Vagina (tissue), 2 donors: ENCODE results near the gene VCAM1.
A peak's percentile ranks its signal among the peaks of the same experiment; 100 is the strongest.

Experiments used
- POLR2A ChIP-seq, 2 donors: fragments of 450-650 bp; IDR thresholded peaks; one replicate each; pipeline ENCODE4 v1.6.1; 2017; ENCODE audit warnings: antibody characterized with exemption in 2 of 2, mild to moderate bottlenecking in 2 of 2, moderate library complexity in 2 of 2
- POLR2AphosphoS5 ChIP-seq, 2 donors: sonication (generic); formaldehyde crosslinking; IDR thresholded peaks; one replicate each; pipeline ENCODE4 v1.9.0; 2017; ENCODE audit warnings: antibody characterized with exemption in 2 of 2, mild to moderate bottlenecking in 2 of 2, low read depth in 1 of 2; ENCODE audit not compliant: insufficient read depth in 1 of 2
- TF ChIP-seq, protein P1 (sequence below), 3 experiments: fragments of 450-650 bp in 2 of 3; fragments of 200-600 bp in 1 of 3; sonication (generic) in 1 of 3; IDR thresholded peaks; one replicate each; pipeline ENCODE4 v1.5.1; 2017 to 2019; ENCODE audit warnings: antibody characterized with exemption in 3 of 3, mild to moderate bottlenecking in 2 of 3, moderate library complexity in 2 of 3

DNA sequence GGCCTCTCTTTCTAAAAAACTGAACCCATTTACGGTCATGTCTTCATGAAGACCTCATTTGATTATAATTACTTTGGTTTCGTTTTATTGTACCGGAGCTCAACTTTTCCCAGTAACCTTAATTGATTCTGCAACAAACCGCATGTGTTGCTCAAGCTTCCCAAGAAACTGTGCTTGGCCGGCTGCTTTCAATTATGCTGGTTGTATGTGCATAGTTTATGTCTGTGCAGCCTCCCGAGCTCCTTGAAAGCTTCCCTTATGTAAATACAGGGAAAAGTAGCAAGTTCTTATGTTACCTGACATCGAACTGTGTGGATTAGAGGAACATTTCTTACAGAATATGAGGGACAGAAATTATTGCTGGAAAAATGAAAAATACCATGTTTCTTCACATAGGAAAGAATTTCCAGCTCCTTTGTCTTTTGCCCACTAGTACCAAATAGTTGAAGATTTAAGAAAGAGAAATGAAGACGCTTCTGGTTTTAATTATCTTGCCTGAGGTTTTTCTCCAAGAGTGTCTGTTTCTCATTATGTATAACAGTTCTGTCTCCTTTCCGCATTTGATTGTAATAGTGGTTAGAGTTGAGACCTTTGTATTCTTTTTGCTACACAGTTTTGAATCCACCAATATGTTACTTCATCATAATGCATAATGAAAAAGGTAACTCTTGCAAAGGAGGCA is 2.1 kb downstream of the VCAM1 start:
- TF ChIP-seq, protein P1, sequence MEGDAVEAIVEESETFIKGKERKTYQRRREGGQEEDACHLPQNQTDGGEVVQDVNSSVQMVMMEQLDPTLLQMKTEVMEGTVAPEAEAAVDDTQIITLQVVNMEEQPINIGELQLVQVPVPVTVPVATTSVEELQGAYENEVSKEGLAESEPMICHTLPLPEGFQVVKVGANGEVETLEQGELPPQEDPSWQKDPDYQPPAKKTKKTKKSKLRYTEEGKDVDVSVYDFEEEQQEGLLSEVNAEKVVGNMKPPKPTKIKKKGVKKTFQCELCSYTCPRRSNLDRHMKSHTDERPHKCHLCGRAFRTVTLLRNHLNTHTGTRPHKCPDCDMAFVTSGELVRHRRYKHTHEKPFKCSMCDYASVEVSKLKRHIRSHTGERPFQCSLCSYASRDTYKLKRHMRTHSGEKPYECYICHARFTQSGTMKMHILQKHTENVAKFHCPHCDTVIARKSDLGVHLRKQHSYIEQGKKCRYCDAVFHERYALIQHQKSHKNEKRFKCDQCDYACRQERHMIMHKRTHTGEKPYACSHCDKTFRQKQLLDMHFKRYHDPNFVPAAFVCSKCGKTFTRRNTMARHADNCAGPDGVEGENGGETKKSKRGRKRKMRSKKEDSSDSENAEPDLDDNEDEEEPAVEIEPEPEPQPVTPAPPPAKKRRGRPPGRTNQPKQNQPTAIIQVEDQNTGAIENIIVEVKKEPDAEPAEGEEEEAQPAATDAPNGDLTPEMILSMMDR (IDR thresholded peaks at IDR 0.05): no peak
- TF ChIP-seq POLR2A (IDR thresholded peaks at IDR 0.05) (no peak), POLR2AphosphoS5 (IDR thresholded peaks at IDR 0.05; ENCODE audit: insufficient read depth in 1 of 2, low read depth in 1 of 2) (peak in 1 of 2 donors; percentile 5)
